Osteoblast (primary cell): ENCODE data around the gene KITLG. TPM values are rescaled to one million over a fixed set of nuclear protein-coding genes. Genes with fewer than 3 reads are reported as not detected.
"Not testable (repeated sequence)": the region's sequence is repeated elsewhere in the genome, so short reads cannot be mapped to it uniquely, and the experiment has no call there.

Experiments
- DNase-seq: peaks from one replicate; pipeline ENCODE4 v3.0.0; 2011; ENCODE audit warnings: low spot score, mixed read lengths; ENCODE audit not compliant: insufficient read length; ENCODE audit errors: missing footprints
- H2AFZ ChIP-seq: 2 replicates; pipeline ENCODE4 v1.6.0; 2011; ENCODE audit warnings: mild to moderate bottlenecking, low read length
- H3K27ac ChIP-seq: 2 replicates; pipeline ENCODE4 v1.5.1; 2011; ENCODE audit warnings: mild to moderate bottlenecking, low read depth, low read length, moderate library complexity
- H3K27me3 ChIP-seq: 2 replicates; pipeline ENCODE4 v1.6.0; 2012; ENCODE audit warnings: mild to moderate bottlenecking, control low read depth, inconsistent platforms, low read length, moderate library complexity; ENCODE audit not compliant: insufficient read depth
- H3K36me3 ChIP-seq: 2 replicates; pipeline ENCODE4 v1.5.1; 2011; ENCODE audit warnings: mild to moderate bottlenecking, low read length, control low read depth, moderate library complexity; ENCODE audit not compliant: insufficient read depth
- H3K4me1 ChIP-seq: 2 replicates; pipeline ENCODE4 v1.5.1; 2011; ENCODE audit warnings: mild to moderate bottlenecking, low read length, control low read depth, moderate library complexity; ENCODE audit not compliant: insufficient read depth
- H3K4me2 ChIP-seq: 2 replicates; pipeline ENCODE4 v1.6.0; 2011; ENCODE audit warnings: mild to moderate bottlenecking, low read length; ENCODE audit not compliant: insufficient read depth
- H3K4me3 ChIP-seq: fragments of 200-600 bp; sonication (generic); 3 replicates; pipeline ENCODE4 v1.5.1; 2012; ENCODE audit warnings: mild to moderate bottlenecking, low read length, inconsistent platforms; ENCODE audit not compliant: insufficient read depth
- H3K79me2 ChIP-seq: 2 replicates; pipeline ENCODE4 v1.6.0; 2012; ENCODE audit warnings: mild to moderate bottlenecking, low read length, control low read depth, inconsistent platforms; ENCODE audit not compliant: insufficient read depth
- H3K9me3 ChIP-seq: 2 replicates; pipeline ENCODE4 v1.5.1; 2011; ENCODE audit warnings: low read depth, low read length, control low read depth
- H4K20me1 ChIP-seq: 2 replicates; pipeline ENCODE4 v1.6.0; 2012; ENCODE audit warnings: mild to moderate bottlenecking, low read length, control low read depth; ENCODE audit not compliant: insufficient read depth
- total RNA-seq: library from RNA; depleted of rRNA; stranded (reverse); fragments of >200 nt; gene quantifications from 2 replicates; pipeline ENCODE4 v1.2.3, GENCODE V29; 2012
- TF ChIP-seq, protein P1 (sequence below): IDR thresholded peaks from 2 replicates; pipeline ENCODE4 v1.5.1; 2011; ENCODE audit warnings: mild to moderate bottlenecking, low read depth, low read length, moderate library complexity; ENCODE audit errors: extremely low read depth

KITLG gene
- total RNA-seq, 1 donor = 46.7 TPM

DNA sequence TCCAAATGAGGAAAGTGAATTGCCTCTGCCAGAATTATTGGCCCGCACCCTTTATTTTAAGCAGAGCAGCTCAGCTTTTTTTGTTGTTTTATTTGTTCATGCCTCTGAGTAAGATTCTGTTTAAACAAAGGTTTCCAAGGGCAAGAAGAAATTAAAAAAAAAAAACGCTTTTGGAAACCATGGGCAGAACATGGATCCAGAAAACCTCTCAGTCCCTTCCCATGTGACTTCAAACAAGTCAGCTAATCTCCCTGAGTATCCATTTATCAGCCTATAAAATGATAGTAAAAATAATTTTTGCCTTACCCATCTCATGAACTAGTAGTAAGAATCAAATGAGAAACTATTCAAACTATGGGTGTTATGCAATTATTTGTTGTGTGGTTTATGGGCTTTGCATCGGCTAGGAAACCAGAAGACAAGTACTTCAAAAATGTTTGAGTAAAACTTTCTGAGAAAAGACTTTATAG, 27.6 kb downstream of the KITLG start:
- H4K20me1 ChIP-seq = no peaks in the 10 kb centered on the region
- no peak for DNase-seq
- H3K9me3 ChIP-seq = no peaks in the 10 kb centered on the region
- H3K79me2 ChIP-seq = peaks cover 85% of the 10 kb centered on the region
- no peaks in the 10 kb centered on the region for H3K27me3 ChIP-seq
- peak overlapping the region; percentile 77 for H3K27ac ChIP-seq
- TF ChIP-seq, protein P1, sequence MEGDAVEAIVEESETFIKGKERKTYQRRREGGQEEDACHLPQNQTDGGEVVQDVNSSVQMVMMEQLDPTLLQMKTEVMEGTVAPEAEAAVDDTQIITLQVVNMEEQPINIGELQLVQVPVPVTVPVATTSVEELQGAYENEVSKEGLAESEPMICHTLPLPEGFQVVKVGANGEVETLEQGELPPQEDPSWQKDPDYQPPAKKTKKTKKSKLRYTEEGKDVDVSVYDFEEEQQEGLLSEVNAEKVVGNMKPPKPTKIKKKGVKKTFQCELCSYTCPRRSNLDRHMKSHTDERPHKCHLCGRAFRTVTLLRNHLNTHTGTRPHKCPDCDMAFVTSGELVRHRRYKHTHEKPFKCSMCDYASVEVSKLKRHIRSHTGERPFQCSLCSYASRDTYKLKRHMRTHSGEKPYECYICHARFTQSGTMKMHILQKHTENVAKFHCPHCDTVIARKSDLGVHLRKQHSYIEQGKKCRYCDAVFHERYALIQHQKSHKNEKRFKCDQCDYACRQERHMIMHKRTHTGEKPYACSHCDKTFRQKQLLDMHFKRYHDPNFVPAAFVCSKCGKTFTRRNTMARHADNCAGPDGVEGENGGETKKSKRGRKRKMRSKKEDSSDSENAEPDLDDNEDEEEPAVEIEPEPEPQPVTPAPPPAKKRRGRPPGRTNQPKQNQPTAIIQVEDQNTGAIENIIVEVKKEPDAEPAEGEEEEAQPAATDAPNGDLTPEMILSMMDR = no peak
- H3K4me3 ChIP-seq = no peak overlapping the region
- no peak overlapping the region for H2AFZ ChIP-seq
- H3K4me1 ChIP-seq = peaks cover 28% of the 10 kb centered on the region
- no peaks in the 10 kb centered on the region for H3K36me3 ChIP-seq
- peak overlapping the region; percentile 57 for H3K4me2 ChIP-seq

DNA sequence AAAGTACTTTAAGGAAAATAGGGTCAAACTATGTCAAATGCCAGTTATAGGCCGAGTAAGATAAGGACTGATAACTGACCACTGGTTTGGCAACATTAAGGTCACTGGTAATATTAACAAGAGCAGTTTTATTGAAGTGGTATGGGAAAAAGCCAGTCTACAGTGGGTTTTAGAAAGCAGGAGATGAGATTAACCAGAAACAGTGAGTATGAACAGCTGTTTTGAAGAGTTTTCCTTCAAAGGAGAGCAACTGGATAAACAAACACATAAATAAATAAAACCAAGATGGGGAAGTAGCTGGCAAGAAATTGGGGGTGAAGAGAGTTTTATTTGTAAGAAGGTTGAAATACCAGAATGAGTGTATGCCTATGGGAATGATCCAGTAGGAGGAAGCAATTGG, 30.3 kb downstream of the KITLG start:
- Histone ChIP-seq H3K36me3 (peaks cover 5% of the 10 kb centered on the region), H3K4me2 (no peak overlapping the region), H3K27ac (no peak overlapping the region), H3K4me3 (no peak overlapping the region), H2AFZ (no peak overlapping the region), H3K79me2 (peaks cover 79% of the 10 kb centered on the region), H3K9me3 (no peaks in the 10 kb centered on the region), H3K4me1 (peaks cover 33% of the 10 kb centered on the region), H4K20me1 (no peaks in the 10 kb centered on the region), H3K27me3 (no peaks in the 10 kb centered on the region)
- no peak for DNase-seq
- TF ChIP-seq, protein P1 = no peak

DNA sequence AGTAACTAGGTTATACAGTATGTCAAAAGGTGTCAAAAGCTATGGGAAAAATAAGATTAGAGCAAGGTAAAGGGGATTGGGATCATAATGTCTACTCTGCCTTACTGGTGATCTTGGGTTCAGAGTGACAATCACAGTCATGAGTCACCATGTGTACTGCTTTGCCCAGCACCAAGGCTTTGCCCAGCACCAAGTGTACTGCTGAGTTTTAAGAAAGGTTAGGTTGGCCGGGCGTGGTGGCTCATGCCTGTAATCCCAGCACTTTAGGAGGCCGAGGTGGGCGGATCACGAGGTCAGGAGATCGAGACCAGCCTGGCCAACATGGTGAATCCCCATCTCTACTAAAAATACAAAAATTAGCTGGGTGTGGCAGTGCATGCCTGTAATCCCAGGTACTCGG, 32.3 kb downstream of the KITLG start:
- not testable (repeated sequence) for DNase-seq, H2AFZ ChIP-seq, H3K4me2 ChIP-seq, H3K27me3 ChIP-seq, H3K9me3 ChIP-seq, H3K4me3 ChIP-seq, H3K27ac ChIP-seq, H4K20me1 ChIP-seq
- H3K4me1 ChIP-seq = peaks cover 18% of the 10 kb centered on the region
- peaks cover 64% of the 10 kb centered on the region for H3K79me2 ChIP-seq
- H3K36me3 ChIP-seq = peaks cover 20% of the 10 kb centered on the region

DNA sequence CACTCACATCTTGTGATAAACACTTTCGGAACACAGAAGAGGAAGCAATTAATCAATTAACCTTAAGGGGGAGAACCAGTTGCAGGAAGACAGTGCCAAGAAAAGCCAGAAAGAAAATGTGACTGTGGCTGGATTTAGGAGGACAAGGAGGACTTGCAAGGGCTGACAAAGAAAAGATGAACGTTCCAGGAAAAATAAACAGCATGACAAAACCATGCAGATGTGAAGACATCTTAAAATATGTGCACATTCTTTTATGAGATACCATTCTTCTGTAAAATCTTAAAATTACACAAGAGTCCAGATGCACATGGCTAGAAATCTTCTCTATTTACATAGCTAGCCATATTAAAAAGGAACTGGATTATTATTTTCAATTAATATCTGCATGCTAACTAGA, 33.4 kb downstream of the KITLG start:
- Histone ChIP-seq H3K36me3 (peaks cover 30% of the 10 kb centered on the region), H3K4me2 (peak overlapping the region; percentile 40), H2AFZ (no peak overlapping the region), H3K4me1 (peaks cover 10% of the 10 kb centered on the region), H3K4me3 (no peak overlapping the region), H3K27ac (no peak overlapping the region), H4K20me1 (no peaks in the 10 kb centered on the region), H3K27me3 (no peaks in the 10 kb centered on the region), H3K9me3 (no peaks in the 10 kb centered on the region), H3K79me2 (peaks cover 67% of the 10 kb centered on the region)
- TF ChIP-seq, protein P1 = no peak
- DNase-seq = no peak
